H1 (cell line): ENCODE data around the gene TTLL9. TPM values are rescaled to one million over a fixed set of nuclear protein-coding genes. Genes with fewer than 3 reads are reported as not detected.

Source experiments
- CTCF ChIA-PET: fragments of 300-600 bp; sonication (Branson Sonifier 250); formaldehyde crosslinking; loops from one replicate; lab custom pipeline; 2021; ENCODE audit not compliant: partially characterized antibody; lab: Charles Lee
- POLR2A ChIA-PET: fragments of 300-600 bp; sonication (Branson Sonifier 250); formaldehyde crosslinking; loops from one replicate; lab custom pipeline; 2021; ENCODE audit warnings: inconsistent platforms; ENCODE audit not compliant: partially characterized antibody; lab: Charles Lee
- DNase-seq, 2 experiments: peaks; one replicate each; pipeline versions ENCODE4 v3.0.0 to v3.0.0-alpha.2; 2010 to 2022; ENCODE audit warnings: low spot score in 2 of 2, low read depth in 1 of 2, mixed read lengths in 1 of 2
- FAIRE-seq: peaks from 2 replicates; lab custom pipeline; 2011; peaks lifted over from hg19 to GRCh38; lab: Jason Lieb, UNC
- H2AFZ ChIP-seq: 2 replicates; pipeline ENCODE4 v1.8.1; 2012; ENCODE audit warnings: low read length, inconsistent platforms
- H2AK5ac ChIP-seq: 2 replicates; pipeline ENCODE4 v1.6.1; 2013; ENCODE audit warnings: low read depth, low read length
- H2BK120ac ChIP-seq: replicated peaks from 2 replicates; pipeline ENCODE3; 2013; ENCODE audit warnings: low read depth, low read length, inconsistent platforms
- H2BK12ac ChIP-seq: 2 replicates; pipeline ENCODE4 v1.6.1; 2013; ENCODE audit warnings: low read depth, low read length
- H2BK15ac ChIP-seq: 2 replicates; pipeline ENCODE4 v1.6.1; 2013; ENCODE audit warnings: low read length
- H2BK20ac ChIP-seq: 2 replicates; pipeline ENCODE4 v1.6.1; 2013; ENCODE audit warnings: low read length
- H2BK5ac ChIP-seq: 2 replicates; pipeline ENCODE4 v1.6.1; 2013; ENCODE audit warnings: low read depth, low read length
- H3K14ac ChIP-seq: 2 replicates; pipeline ENCODE4 v1.6.1; 2013; ENCODE audit warnings: inconsistent platforms; ENCODE audit not compliant: insufficient read length
- H3K18ac ChIP-seq: 2 replicates; pipeline ENCODE4 v1.6.1; 2013; ENCODE audit warnings: low read length; ENCODE audit errors: extremely low read depth
- H3K23ac ChIP-seq: 2 replicates; pipeline ENCODE4 v1.6.1; 2013; ENCODE audit warnings: inconsistent platforms; ENCODE audit not compliant: insufficient read length
- H3K23me2 ChIP-seq: 2 replicates; pipeline ENCODE4 v1.6.1; 2013; ENCODE audit warnings: low read depth, low read length
- H3K27ac ChIP-seq: 2 replicates; pipeline ENCODE4 v1.6.1; 2011; ENCODE audit warnings: low read depth, low read length, inconsistent platforms
- H3K27me3 ChIP-seq, 4 experiments: replicated peaks in 1 of 4; 1 replicate in 1 of 4; 2 replicates in 3 of 4; pipeline versions ENCODE4 v1.6.1 to v1.8.1; 2011 to 2013; ENCODE audit warnings: low read length in 3 of 4, mild to moderate bottlenecking in 3 of 4, inconsistent platforms in 2 of 4, mixed read lengths in 2 of 4, moderate library complexity in 1 of 4; ENCODE audit not compliant: control insufficient read depth in 3 of 4, insufficient read depth in 3 of 4; ENCODE audit errors: extremely low read depth in 1 of 4
- H3K36me3 ChIP-seq, 4 experiments: 2 replicates each; pipeline versions ENCODE4 v1.6.1 to v1.8.1; 2011 to 2013; ENCODE audit warnings: mild to moderate bottlenecking in 4 of 4, low read length in 3 of 4, moderate library complexity in 2 of 4, control low read depth in 1 of 4, inconsistent platforms in 1 of 4; ENCODE audit not compliant: insufficient read depth in 4 of 4, control insufficient read depth in 2 of 4
- H3K4ac ChIP-seq: replicated peaks from 2 replicates; pipeline ENCODE3; 2013; ENCODE audit warnings: low read length, low read depth, mixed read lengths, inconsistent platforms; ENCODE audit not compliant: insufficient read length
- H3K4me1 ChIP-seq, 4 experiments: replicated peaks in 1 of 4; 1 replicate in 1 of 4; 2 replicates in 3 of 4; pipeline versions ENCODE4 v1.6.1 to v1.8.1; 2011 to 2013; ENCODE audit warnings: low read length in 3 of 4, inconsistent platforms in 2 of 4, mixed read lengths in 1 of 4; ENCODE audit not compliant: insufficient read depth in 4 of 4, control insufficient read depth in 3 of 4
- H3K4me2 ChIP-seq, 2 experiments: 2 replicates each; pipeline versions ENCODE4 v1.6.1 to v1.8.1; 2011 to 2013; ENCODE audit warnings: low read depth in 2 of 2, low read length in 2 of 2, control low read depth in 1 of 2, inconsistent platforms in 1 of 2, mild to moderate bottlenecking in 1 of 2; ENCODE audit not compliant: insufficient read depth in 1 of 2
- H3K4me3 ChIP-seq, 4 experiments: fragments of 200-600, 300-600 bp in 1 of 4; sonication (generic), shearing (Covaris generic), sonication (Bioruptor Twin) in 1 of 4; 2 replicates each; pipeline versions ENCODE4 v1.5.1 to v1.8.1; 2011 to 2016; ENCODE audit warnings: low read length in 4 of 4, low read depth in 3 of 4, control low read depth in 2 of 4, inconsistent platforms in 2 of 4, mild to moderate bottlenecking in 2 of 4, mixed read lengths in 1 of 4, moderate library complexity in 1 of 4; ENCODE audit not compliant: insufficient read depth in 2 of 4; ENCODE audit errors: extremely low read depth in 1 of 4
- H3K56ac ChIP-seq: replicated peaks from 2 replicates; pipeline ENCODE3; 2013; ENCODE audit warnings: low read depth, mild to moderate bottlenecking, mixed read lengths, low read length, inconsistent platforms; ENCODE audit not compliant: insufficient read length
- H3K79me1 ChIP-seq: 2 replicates; pipeline ENCODE4 v1.6.1; 2013; ENCODE audit warnings: low read depth, low read length, control low read depth
- H3K79me2 ChIP-seq, 2 experiments: 2 replicates each; pipeline versions ENCODE4 v1.6.1 to v1.8.1; 2012 to 2013; ENCODE audit warnings: low read length in 2 of 2, mild to moderate bottlenecking in 2 of 2, inconsistent platforms in 1 of 2; ENCODE audit not compliant: insufficient read depth in 2 of 2, control insufficient read depth in 1 of 2
- H3K9ac ChIP-seq, 4 experiments: replicated peaks in 1 of 4; 1 replicate in 1 of 4; 2 replicates in 3 of 4; pipeline versions ENCODE4 v1.6.1 to v1.8.1; 2011 to 2013; ENCODE audit warnings: low read depth in 3 of 4, low read length in 3 of 4, control low read depth in 2 of 4, mild to moderate bottlenecking in 2 of 4, moderate library complexity in 2 of 4, inconsistent platforms in 1 of 4; ENCODE audit errors: extremely low read depth in 1 of 4
- H3K9me3 ChIP-seq, 2 experiments: 2 replicates each; pipeline versions ENCODE4 v1.6.1 to v1.8.1; 2012 to 2013; ENCODE audit warnings: mild to moderate bottlenecking in 2 of 2, moderate library complexity in 2 of 2, control low read depth in 1 of 2, inconsistent platforms in 1 of 2, low read depth in 1 of 2, low read length in 1 of 2, mixed read lengths in 1 of 2; ENCODE audit not compliant: insufficient read depth in 2 of 2
- H4K20me1 ChIP-seq, 2 experiments: replicated peaks in 1 of 2; 2 replicates each; pipeline versions ENCODE3 to v1.8.1; 2011 to 2013; ENCODE audit warnings: inconsistent platforms in 2 of 2, low read length in 2 of 2, mild to moderate bottlenecking in 1 of 2; ENCODE audit not compliant: insufficient read depth in 2 of 2, control insufficient read depth in 1 of 2
- H4K5ac ChIP-seq: 2 replicates; pipeline ENCODE4 v1.6.1; 2013; ENCODE audit warnings: low read length, low read depth, mixed read lengths, inconsistent platforms; ENCODE audit not compliant: insufficient read length
- H4K8ac ChIP-seq: 2 replicates; pipeline ENCODE4 v1.8.0; 2013; ENCODE audit warnings: mild to moderate bottlenecking, moderate library complexity, low read length, inconsistent platforms; ENCODE audit not compliant: insufficient read depth; ENCODE audit errors: extremely low read depth
- H4K91ac ChIP-seq: replicated peaks from 2 replicates; pipeline ENCODE3; 2013; ENCODE audit warnings: low read length, mixed read lengths, inconsistent platforms; ENCODE audit not compliant: insufficient read length
- ASH2L ChIP-seq: fragments of 200-600, 300-600 bp; sonication (generic); IDR thresholded peaks from one replicate; pipeline ENCODE4 v1.7.1; 2017; ENCODE audit warnings: low read length
- EP300 ChIP-seq, 2 experiments: IDR thresholded peaks; 1 replicate in 1 of 2; 2 replicates in 1 of 2; pipeline ENCODE4 v1.6.1; 2011 to 2012; ENCODE audit warnings: low read depth in 2 of 2, low read length in 2 of 2, mild to moderate bottlenecking in 2 of 2, borderline replicate concordance in 1 of 2, inconsistent platforms in 1 of 2, moderate library complexity in 1 of 2
- KDM4A ChIP-seq: IDR thresholded peaks from one replicate; pipeline ENCODE4 v1.7.1; 2012; ENCODE audit warnings: low read depth, mild to moderate bottlenecking, moderate library complexity, low read length, inconsistent platforms; ENCODE audit not compliant: severe bottlenecking
- KDM5A ChIP-seq: fragments of 200-600 bp; IDR thresholded peaks from 2 replicates; pipeline ENCODE4 v1.7.1; 2012; ENCODE audit warnings: mild to moderate bottlenecking, low read length, inconsistent platforms, mixed read lengths
- SP4 ChIP-seq: IDR thresholded peaks from 2 replicates; pipeline ENCODE4 v1.6.1; 2012; ENCODE audit warnings: low read length, inconsistent platforms
- WGBS, 2 experiments: shearing (Covaris generic) in 1 of 2; methylation state at CpG; one replicate each; pipeline versions ENCODE4 v1.1.6 to v1.1.7; 2013 to 2015; ENCODE audit warnings: low lambda C conversion rate in 2 of 2, mixed read lengths in 2 of 2, inconsistent platforms in 1 of 2, low coverage in 1 of 2, missing lambda C conversion rate in 1 of 2; ENCODE audit not compliant: insufficient replicate concordance in 2 of 2, insufficient coverage in 1 of 2, insufficient read length in 1 of 2; ENCODE audit errors: extremely low coverage in 1 of 2, missing lambda C conversion rate in 1 of 2; 5-methylcytosine and 5-hydroxymethylcytosine counted together
- polyA plus RNA-seq, 7 experiments: library from polyadenylated mRNA; depleted of rRNA in 3 of 7; stranded (reverse) in 5 of 7; unstranded in 2 of 7; fragments of >200 nt in 5 of 7; fragments of 200-250 nt in 2 of 7; gene quantifications; 1 replicate in 5 of 7; 2 replicates in 1 of 7; 4 replicates in 1 of 7; pipeline versions ENCODE4 v1.2.1 to v1.2.3, GENCODE V29; 2011 to 2013; ENCODE audit warnings: missing spikeins in 2 of 7, mixed read lengths in 2 of 7
- total RNA-seq: library from RNA; stranded (reverse); fragmentation: NEBNext Ultra II Directional; extraction: Animal tissue kit (Norgen Biotek cat#: 25700); gene quantifications from 2 replicates; pipeline ENCODE4 v1.2.1, GENCODE V29; 2021

Gene TTLL9
- total and polyA plus RNA-seq, 2 of the 8 experiments (the other 6 are each of a cell fraction or from before 2014, with no cell fraction given): 0.06 TPM; not detected in 1

DNA sequence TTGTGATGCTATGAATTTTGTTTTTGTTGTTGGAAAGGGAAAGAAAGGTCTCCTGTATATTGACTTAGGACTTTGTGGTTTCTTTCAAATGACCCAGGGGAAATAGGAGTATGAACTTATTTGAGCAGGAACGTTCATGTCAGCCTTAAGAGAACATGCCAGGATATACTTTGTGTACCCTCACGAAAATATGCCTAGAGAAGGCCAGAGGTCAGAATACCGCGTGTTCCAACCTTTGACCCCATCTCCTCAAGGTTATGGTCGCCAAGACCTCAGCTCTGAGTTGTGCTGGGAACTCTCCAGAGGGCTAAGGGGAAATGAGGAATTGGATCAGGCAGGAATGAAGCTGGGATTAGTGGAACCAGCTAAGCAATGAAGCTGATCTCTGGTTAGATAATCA is 11.5 kb downstream of the TTLL9 start:
- Histone ChIP-seq H3K23ac (no peak overlapping the region), H3K9me3 (no peaks in the 10 kb centered on the region), H4K5ac (no peak overlapping the region), H2AFZ (no peak overlapping the region), H3K9ac (no peak overlapping the region), H4K8ac (no peak overlapping the region), H4K20me1 (no peaks in the 10 kb centered on the region), H3K4me3 (no peak overlapping the region), H3K14ac (no peak overlapping the region), H3K23me2 (peaks cover 7% of the 10 kb centered on the region; the same call in 1 of the 2 replicates), H3K18ac (no peak overlapping the region), H2AK5ac (no peak overlapping the region), H2BK20ac (no peak overlapping the region), H3K4ac (no peak overlapping the region), H2BK15ac (no peak overlapping the region), H4K91ac (no peak overlapping the region), H3K4me2 (no peak overlapping the region), H3K79me2 (no peaks in the 10 kb centered on the region), H3K27me3 (peaks cover 0 to 3% (median 0%) of the 10 kb centered on the region in 4 experiments; a peak in 3 of 7 replicates), H2BK5ac (no peak overlapping the region), H3K27ac (no peak overlapping the region), H3K36me3 (no peaks in the 10 kb centered on the region), H2BK120ac (no peak overlapping the region), H2BK12ac (no peak overlapping the region), H3K4me1 (peaks cover 0 to 7% (median 4%) of the 10 kb centered on the region in 4 experiments; a peak in 4 of 7 replicates), H3K56ac (no peak overlapping the region), H3K79me1 (no peaks in the 10 kb centered on the region)
- CTCF ChIA-PET: interaction anchor here (0.7 to 2.3 kb wide), 9 partner anchors 11 to 149 kb away, joined by 3 to 6 read pairs (median 3); no protein-coding TSS in a partner anchor
- TF ChIP-seq EP300 (IDR thresholded peaks at IDR 0.05; ENCODE audit: borderline replicate concordance in 1 of 2, low read depth in 2 of 2, low read length in 2 of 2) (no peak), KDM4A (no peak), ASH2L (no peak), KDM5A (no peak), SP4 (no peak)
- FAIRE-seq (peak; percentile 19), DNase-seq (no peak)
- POLR2A ChIA-PET: interaction anchor here (1.5 kb wide), 1 partner anchor 70 kb away, joined by 3 read pairs; the partner anchor contains the start of gene PDRG1
- 84% methylated on average over 5 of the region's 5 CpGs; no CpG with 5 or more reads in 1 of the 2 experiments for WGBS, 2 experiments
